Measurements from ENCODE around the gene JCAD. TPM values are rescaled to one million over a fixed set of nuclear protein-coding genes. Genes with fewer than 3 reads are reported as not detected.

Gene JCAD
- total RNA-seq, 2 donors from 2014 or later: 40.8 to 52.2 TPM

DNA sequence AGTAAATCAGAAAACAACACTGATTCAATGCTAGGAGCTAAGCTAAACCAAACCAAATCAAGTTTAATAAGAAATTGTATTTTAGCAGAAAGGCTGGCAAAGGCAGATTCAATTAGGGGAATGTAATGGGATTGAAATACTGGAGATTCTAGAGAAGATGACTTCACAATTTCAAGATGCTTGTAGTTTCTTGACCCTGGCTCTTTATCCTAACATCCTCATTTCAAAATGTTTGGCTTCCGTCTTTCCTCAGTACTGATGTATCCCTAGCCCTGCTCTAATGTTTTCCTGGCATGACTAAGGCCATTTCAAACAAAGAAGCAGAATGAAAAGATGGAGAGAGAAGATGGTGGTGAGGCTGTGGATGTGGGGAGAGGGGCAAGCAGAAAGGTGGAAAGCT lies 2.7 kb upstream of the JCAD start:
- H3K36me3 ChIP-seq (ENCODE audit: control insufficient read depth, insufficient read depth, low read length): no peaks in the 10 kb centered on the region
- H3K27ac ChIP-seq (ENCODE audit: low read depth, low read length): no peak overlapping the region
- no peak overlapping the region for H3K9ac ChIP-seq (ENCODE audit: extremely low read depth, low read length, poor library complexity, severe bottlenecking)
- peaks cover 58% of the 10 kb centered on the region for H3K27me3 Mint-ChIP-seq (ENCODE audit: insufficient read depth)
- no peaks in the 10 kb centered on the region for H3K27me3 ChIP-seq (ENCODE audit: control insufficient read depth, insufficient read depth, low read length, poor library complexity, severe bottlenecking)
- 85% methylated on average over 1 of the region's 1 CpG; no CpG with 5 or more reads in 1 of the 2 experiments for WGBS, 2 experiments (ENCODE audit: insufficient coverage in 1 of 2, insufficient read length in 1 of 2)
- no peak overlapping the region for H3K4me3 Mint-ChIP-seq
- H3K27ac Mint-ChIP-seq: no peak overlapping the region
- peaks cover 6% of the 10 kb centered on the region for H3K4me1 ChIP-seq (ENCODE audit: control insufficient read depth, insufficient read depth, low read length)
- no peaks in the 10 kb centered on the region for H3K9me3 ChIP-seq (ENCODE audit: control insufficient read depth, low read length)
- no peaks in the 10 kb centered on the region for H3K36me3 Mint-ChIP-seq (ENCODE audit: low read depth)
- H3K4me1 Mint-ChIP-seq: peaks cover 32% of the 10 kb centered on the region
- DNase-seq: no peak
- no peak overlapping the region for H3K4me3 ChIP-seq (ENCODE audit: low read length)
- no peaks in the 10 kb centered on the region for H3K9me3 Mint-ChIP-seq
- TF ChIP-seq, protein P1, sequence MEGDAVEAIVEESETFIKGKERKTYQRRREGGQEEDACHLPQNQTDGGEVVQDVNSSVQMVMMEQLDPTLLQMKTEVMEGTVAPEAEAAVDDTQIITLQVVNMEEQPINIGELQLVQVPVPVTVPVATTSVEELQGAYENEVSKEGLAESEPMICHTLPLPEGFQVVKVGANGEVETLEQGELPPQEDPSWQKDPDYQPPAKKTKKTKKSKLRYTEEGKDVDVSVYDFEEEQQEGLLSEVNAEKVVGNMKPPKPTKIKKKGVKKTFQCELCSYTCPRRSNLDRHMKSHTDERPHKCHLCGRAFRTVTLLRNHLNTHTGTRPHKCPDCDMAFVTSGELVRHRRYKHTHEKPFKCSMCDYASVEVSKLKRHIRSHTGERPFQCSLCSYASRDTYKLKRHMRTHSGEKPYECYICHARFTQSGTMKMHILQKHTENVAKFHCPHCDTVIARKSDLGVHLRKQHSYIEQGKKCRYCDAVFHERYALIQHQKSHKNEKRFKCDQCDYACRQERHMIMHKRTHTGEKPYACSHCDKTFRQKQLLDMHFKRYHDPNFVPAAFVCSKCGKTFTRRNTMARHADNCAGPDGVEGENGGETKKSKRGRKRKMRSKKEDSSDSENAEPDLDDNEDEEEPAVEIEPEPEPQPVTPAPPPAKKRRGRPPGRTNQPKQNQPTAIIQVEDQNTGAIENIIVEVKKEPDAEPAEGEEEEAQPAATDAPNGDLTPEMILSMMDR (conservative IDR thresholded peaks at IDR 0.05): no peak

DNA sequence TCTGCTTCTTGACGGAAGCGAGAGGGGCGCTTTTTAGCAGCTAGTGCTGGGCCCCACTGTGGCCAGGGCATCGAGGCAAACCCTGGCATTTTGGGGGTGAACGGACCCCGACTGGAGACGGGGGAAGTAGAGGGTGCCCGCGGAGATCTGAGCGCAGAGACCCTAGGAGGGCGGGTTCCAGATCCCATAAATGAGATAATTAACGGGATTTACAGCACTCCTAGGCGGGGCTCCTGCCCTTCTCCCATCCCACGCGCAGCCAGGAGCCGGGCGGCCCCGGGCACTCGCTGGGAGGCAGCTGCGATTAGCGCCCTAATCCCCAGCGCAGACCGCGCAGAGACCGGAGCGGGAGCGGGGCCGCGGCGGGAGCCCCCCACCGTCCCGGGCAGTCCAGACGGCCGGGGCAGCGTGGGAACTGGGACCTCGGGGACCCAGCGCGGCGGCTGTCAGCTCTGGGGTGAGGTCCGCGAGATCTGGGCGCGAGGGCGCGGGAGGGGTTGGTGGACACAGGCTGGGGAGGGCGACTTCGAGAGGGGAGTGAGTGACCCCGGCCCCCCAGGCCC lies 735 bp downstream of the JCAD start:
- Histone ChIP-seq H3K27ac (ENCODE audit: low read depth, low read length) (no peak overlapping the region), H3K4me1 (ENCODE audit: control insufficient read depth, insufficient read depth, low read length) (peaks cover 6% of the 10 kb centered on the region), H3K27me3 (ENCODE audit: control insufficient read depth, insufficient read depth, low read length, poor library complexity, severe bottlenecking) (no peaks in the 10 kb centered on the region), H3K9ac (ENCODE audit: extremely low read depth, low read length, poor library complexity, severe bottlenecking) (peak overlapping the region; percentile 62), H3K9me3 (ENCODE audit: control insufficient read depth, low read length) (no peaks in the 10 kb centered on the region), H3K4me3 (ENCODE audit: low read length) (peak overlapping the region; percentile 84), H3K36me3 (ENCODE audit: control insufficient read depth, insufficient read depth, low read length) (no peaks in the 10 kb centered on the region)
- peak overlapping the region; percentile 87 for H3K27ac Mint-ChIP-seq
- peaks cover 56% of the 10 kb centered on the region for H3K4me1 Mint-ChIP-seq
- H3K9me3 Mint-ChIP-seq: no peaks in the 10 kb centered on the region
- TF ChIP-seq, protein P1 (conservative IDR thresholded peaks at IDR 0.05): no peak
- DNase-seq: peak; percentile 69
- H3K27me3 Mint-ChIP-seq (ENCODE audit: insufficient read depth): peaks cover 44% of the 10 kb centered on the region
- WGBS, 2 experiments (ENCODE audit: insufficient coverage in 1 of 2, insufficient read length in 1 of 2): 2 to 20% methylated on average over 7 to 48 of the region's 48 CpGs
- H3K4me3 Mint-ChIP-seq: peak overlapping the region; percentile 83
- H3K36me3 Mint-ChIP-seq (ENCODE audit: low read depth): peaks cover 2% of the 10 kb centered on the region

DNA sequence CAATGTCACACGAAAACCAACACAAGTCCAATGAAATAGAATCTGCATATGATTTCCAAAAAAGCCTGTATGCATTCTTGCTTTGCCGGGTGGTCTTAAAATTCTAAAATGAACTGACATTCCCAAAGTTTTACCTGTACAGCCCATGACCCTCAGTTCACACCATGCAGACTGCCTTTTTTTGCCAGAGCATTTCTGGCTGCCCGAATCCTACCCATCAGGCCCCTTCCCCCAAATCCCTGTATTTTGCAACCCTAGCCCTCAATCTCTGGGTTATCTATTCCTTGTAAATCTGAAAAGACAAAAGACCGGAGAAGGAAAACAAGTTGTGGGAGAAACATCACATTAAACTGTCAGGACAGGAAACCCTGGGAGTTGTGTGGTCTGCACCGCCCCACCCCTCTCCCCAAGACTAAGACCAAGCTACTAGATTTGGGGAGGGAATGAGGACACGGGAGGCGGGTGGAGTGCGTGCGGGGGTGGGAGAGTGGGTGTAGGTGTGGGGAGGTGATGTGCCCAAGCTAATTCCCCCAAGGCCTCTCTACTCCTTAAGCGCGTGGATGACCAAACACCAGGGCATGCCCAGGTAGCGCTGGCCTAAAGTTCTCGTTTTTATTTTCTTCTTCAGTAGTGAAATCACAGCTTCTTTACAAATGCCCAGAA lies 1.4 kb downstream of the JCAD start:
- peak overlapping the region; percentile 87 for H3K27ac Mint-ChIP-seq
- H3K4me3 ChIP-seq (ENCODE audit: low read length): peak overlapping the region; percentile 84
- H3K9ac ChIP-seq (ENCODE audit: extremely low read depth, low read length, poor library complexity, severe bottlenecking): peak overlapping the region; percentile 62
- no peaks in the 10 kb centered on the region for H3K36me3 ChIP-seq (ENCODE audit: control insufficient read depth, insufficient read depth, low read length)
- DNase-seq: peak; percentile 55
- H3K4me1 ChIP-seq (ENCODE audit: control insufficient read depth, insufficient read depth, low read length): peaks cover 6% of the 10 kb centered on the region
- no peaks in the 10 kb centered on the region for H3K9me3 ChIP-seq (ENCODE audit: control insufficient read depth, low read length)
- H3K9me3 Mint-ChIP-seq: no peaks in the 10 kb centered on the region
- no peak overlapping the region for H3K27ac ChIP-seq (ENCODE audit: low read depth, low read length)
- TF ChIP-seq, protein P1 (conservative IDR thresholded peaks at IDR 0.05): no peak
- H3K27me3 ChIP-seq (ENCODE audit: control insufficient read depth, insufficient read depth, low read length, poor library complexity, severe bottlenecking): no peaks in the 10 kb centered on the region
- 43 to 46% methylated on average over 3 to 13 of the region's 13 CpGs for WGBS, 2 experiments (ENCODE audit: insufficient coverage in 1 of 2, insufficient read length in 1 of 2)
- H3K27me3 Mint-ChIP-seq (ENCODE audit: insufficient read depth): peaks cover 39% of the 10 kb centered on the region
- peaks cover 56% of the 10 kb centered on the region for H3K4me1 Mint-ChIP-seq
- peaks cover 3% of the 10 kb centered on the region for H3K36me3 Mint-ChIP-seq (ENCODE audit: low read depth)
- H3K4me3 Mint-ChIP-seq: peak overlapping the region; percentile 83
